Measurements from ENCODE around the gene GRIN2C. TPM values are rescaled to one million over a fixed set of nuclear protein-coding genes. Genes with fewer than 3 reads are reported as not detected.
"Not testable (repeated sequence)": the region's sequence is repeated elsewhere in the genome, so short reads cannot be mapped to it uniquely, and the experiment has no call there.

Gene GRIN2C
- under 1 TPM in 1 of 6 donors, not detected in 5; 0.17 TPM for total RNA-seq

DNA sequence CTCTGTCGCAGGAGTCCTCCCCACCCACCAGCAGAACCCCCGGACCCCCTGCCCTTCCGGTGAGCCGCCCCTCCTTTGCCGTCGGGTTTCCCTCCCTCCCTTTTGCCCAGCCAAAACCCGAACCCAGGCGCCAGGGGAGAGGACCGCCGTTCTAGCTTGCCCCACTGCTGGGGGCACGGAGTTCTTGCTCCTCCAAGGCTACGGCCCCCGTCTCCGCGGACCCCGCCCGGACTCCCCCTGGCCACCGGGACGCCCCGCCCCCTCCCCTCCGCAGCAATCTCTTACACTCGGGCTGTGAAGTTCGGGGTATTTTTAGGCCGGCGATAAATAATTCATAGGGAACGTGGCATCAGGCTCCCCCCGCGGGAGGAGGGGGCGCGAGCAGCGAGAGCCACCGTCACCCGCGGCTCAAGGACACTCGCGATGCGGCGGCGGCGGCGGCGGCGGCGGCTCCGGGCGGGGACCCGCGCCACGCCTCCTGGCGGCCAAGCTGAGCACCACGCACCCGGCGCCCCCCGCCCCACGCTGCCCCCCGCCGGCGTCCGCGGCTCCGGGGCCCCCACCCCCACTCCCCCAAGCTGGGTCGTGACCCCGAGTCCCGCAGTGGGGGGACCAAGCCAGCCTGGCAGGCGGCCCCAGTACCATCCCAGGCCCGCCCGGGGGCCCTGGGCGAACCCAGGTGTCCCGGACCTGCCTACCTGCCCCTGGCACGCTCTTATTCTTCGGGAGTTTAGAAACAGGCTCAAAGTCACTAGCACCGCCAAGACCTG lies at the start of gene GRIN2C:
Gene GRIN2C (minus strand): TSS at position 427 of the 770 bp plus-strand sequence. CDS start 4,793 bp downstream, outside the sequence.
- DNase-seq (peak in 1 of 2 donors; percentile 91), ATAC-seq (ENCODE audit: low FRiP score in 2 of 2) (no peak)
- TF ChIP-seq, protein P1, sequence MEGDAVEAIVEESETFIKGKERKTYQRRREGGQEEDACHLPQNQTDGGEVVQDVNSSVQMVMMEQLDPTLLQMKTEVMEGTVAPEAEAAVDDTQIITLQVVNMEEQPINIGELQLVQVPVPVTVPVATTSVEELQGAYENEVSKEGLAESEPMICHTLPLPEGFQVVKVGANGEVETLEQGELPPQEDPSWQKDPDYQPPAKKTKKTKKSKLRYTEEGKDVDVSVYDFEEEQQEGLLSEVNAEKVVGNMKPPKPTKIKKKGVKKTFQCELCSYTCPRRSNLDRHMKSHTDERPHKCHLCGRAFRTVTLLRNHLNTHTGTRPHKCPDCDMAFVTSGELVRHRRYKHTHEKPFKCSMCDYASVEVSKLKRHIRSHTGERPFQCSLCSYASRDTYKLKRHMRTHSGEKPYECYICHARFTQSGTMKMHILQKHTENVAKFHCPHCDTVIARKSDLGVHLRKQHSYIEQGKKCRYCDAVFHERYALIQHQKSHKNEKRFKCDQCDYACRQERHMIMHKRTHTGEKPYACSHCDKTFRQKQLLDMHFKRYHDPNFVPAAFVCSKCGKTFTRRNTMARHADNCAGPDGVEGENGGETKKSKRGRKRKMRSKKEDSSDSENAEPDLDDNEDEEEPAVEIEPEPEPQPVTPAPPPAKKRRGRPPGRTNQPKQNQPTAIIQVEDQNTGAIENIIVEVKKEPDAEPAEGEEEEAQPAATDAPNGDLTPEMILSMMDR (IDR thresholded peaks at IDR 0.05): peak in 4 of 6 experiments; percentile 28 to 64 (median 48)
- TF ChIP-seq POLR2AphosphoS5 (IDR thresholded peaks at IDR 0.05): no peak
- WGBS, 2 donors: 4% methylated on average over 15 of the region's 72 CpGs; no CpG with 5 or more reads in 1 of the 2 donors
- Histone ChIP-seq H3K27me3 (peaks cover 2 to 38% (median 28%) of the 10 kb centered on the region in 4 donors), H3K27ac (no peak within 1 kb of the TSS), H3K36me3 (no peaks in the 10 kb centered on the region), H3K4me3 (peak within 1 kb of the TSS in 3 of 4 donors; percentile 14 to 27 (median 25)), H3K9me3 (no peaks in the 10 kb centered on the region), H3K4me1 (peaks cover 26 to 31% (median 29%) of the 10 kb centered on the region in 4 donors)

- not testable (repeated sequence) for H3K27me3 ChIP-seq; H3K36me3 ChIP-seq; H3K27ac ChIP-seq; ATAC-seq (ENCODE audit: low FRiP score in 2 of 2); DNase-seq; H3K4me3 ChIP-seq; H3K4me1 ChIP-seq; H3K9me3 ChIP-seq
- WGBS, 2 donors: 76% methylated on average over 4 of the region's 4 CpGs
These were observed 49.4 kb upstream of the GRIN2C start for GRCh38 chr17:74909097-74909496.

DNA sequence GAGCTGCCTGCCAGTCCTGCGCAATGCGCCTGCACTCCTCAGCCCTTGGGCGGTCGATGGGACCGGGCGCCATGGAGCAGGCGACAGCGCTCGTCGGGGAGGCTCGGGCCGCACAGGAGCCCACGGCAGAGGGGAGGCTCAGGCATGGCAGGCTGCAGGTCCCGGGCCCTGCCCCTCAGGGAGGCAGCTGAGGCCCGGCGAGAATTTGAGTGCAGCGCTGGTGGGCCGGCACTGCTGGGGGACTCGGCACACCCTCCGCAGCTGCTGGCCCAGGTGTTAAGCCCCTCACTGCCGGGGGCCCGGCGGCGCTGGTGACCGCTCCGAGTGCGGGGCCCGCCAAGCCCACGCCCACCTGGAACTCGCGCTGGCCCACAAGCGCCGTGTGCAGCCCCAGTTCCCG lies 47.3 kb upstream of the GRIN2C start:
- Histone ChIP-seq H3K4me3 (no peak overlapping the region), H3K27me3 (no peaks in the 10 kb centered on the region), H3K4me1 (no peaks in the 10 kb centered on the region), H3K36me3 (no peaks in the 10 kb centered on the region), H3K27ac (no peak overlapping the region), H3K9me3 (no peaks in the 10 kb centered on the region)
- DNase-seq (peak in 1 of 2 donors; percentile 74), ATAC-seq (ENCODE audit: low FRiP score in 2 of 2) (no peak)
- WGBS, 2 donors: 92 to 93% methylated on average over 10 to 28 of the region's 34 CpGs
- no peak for TF ChIP-seq POLR2AphosphoS5 (IDR thresholded peaks at IDR 0.05)
- TF ChIP-seq EP300 (IDR thresholded peaks at IDR 0.05): no peak
- TF ChIP-seq POLR2A (IDR thresholded peaks at IDR 0.05): no peak
- TF ChIP-seq, protein P1 (IDR thresholded peaks at IDR 0.05): no peak

GRCh38 chr17:74906214-74906793 lies 46.6 kb upstream of the GRIN2C start:
- H3K36me3 ChIP-seq; H3K27me3 ChIP-seq; H3K9me3 ChIP-seq; ATAC-seq (ENCODE audit: low FRiP score in 2 of 2); H3K27ac ChIP-seq; DNase-seq; H3K4me1 ChIP-seq; H3K4me3 ChIP-seq: not testable (repeated sequence)
- WGBS, 2 donors: 73 to 77% methylated on average over 6 of the region's 6 CpGs

DNA sequence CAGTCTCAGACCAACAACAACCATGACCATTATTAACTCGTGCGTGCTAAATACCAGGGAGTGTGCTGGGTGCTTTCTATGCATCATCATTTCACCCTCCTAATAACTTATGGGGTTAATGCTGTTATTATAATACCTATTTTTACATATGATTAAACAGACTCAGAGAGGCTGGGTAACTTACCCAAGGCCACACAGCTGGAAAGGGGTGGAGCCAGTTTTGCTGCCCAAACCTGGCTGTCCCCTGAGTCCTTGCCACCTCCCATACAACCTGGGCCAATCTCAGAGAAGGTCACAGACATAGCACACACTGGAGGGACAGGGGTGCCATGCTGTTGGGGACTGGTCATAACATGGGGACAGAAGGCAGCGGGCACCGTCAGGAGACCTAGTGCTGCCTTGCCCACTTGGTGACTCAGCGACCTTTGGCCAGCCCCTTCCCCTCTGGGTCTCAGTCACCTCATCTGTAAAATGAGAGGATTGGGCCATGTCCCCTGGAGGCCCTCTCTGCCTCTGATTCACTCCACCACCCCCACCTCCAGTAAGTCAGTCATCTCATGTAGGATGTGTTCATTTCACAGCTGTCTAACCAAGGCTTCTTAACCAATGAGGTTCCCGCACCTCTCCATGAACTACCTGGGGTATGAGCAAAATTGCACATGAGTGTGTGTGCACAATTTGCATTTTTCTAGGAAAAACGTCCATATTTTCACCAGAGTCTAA lies 45.2 kb upstream of the GRIN2C start:
- TF ChIP-seq, protein P1 (IDR thresholded peaks at IDR 0.05): no peak
- TF ChIP-seq EP300 (IDR thresholded peaks at IDR 0.05) (no peak), POLR2AphosphoS5 (IDR thresholded peaks at IDR 0.05) (no peak), POLR2A (IDR thresholded peaks at IDR 0.05) (no peak)
- no peak for ATAC-seq (ENCODE audit: low FRiP score in 2 of 2)
- Histone ChIP-seq H3K27ac (no peak overlapping the region), H3K36me3 (no peaks in the 10 kb centered on the region), H3K4me3 (no peak overlapping the region), H3K27me3 (no peaks in the 10 kb centered on the region), H3K4me1 (no peaks in the 10 kb centered on the region), H3K9me3 (no peaks in the 10 kb centered on the region)
- WGBS, 2 donors: 80 to 88% methylated on average over 6 to 7 of the region's 7 CpGs
- no peak for DNase-seq

Data from upper lobe of left lung (tissue), 6 donors.